Upper lobe of right lung (tissue), 1 donor: ENCODE data around the gene TFF3. TPM values are rescaled to one million over a fixed set of nuclear protein-coding genes. Genes with fewer than 3 reads are reported as not detected.

Experiments
- ATAC-seq: fragments of 200-7000 bp; cut with Tn5 transposase; one replicate; pipeline ENCODE4 v1.9.1; 2020; ENCODE audit warnings: mild to moderate bottlenecking, moderate library complexity
- DNase-seq: peaks from one replicate; pipeline ENCODE4 v3.0.0-alpha.2; 2020
- H3K27ac ChIP-seq: fragments of 200-600 bp; one replicate; pipeline ENCODE4 v1.8.0; 2022
- H3K27me3 ChIP-seq: fragments of 200-600 bp; one replicate; pipeline ENCODE4 v1.8.0; 2022; ENCODE audit warnings: mild to moderate bottlenecking
- H3K36me3 ChIP-seq: fragments of 200-600 bp; one replicate; pipeline ENCODE4 v1.8.0; 2022
- H3K4me1 ChIP-seq: fragments of 200-600 bp; one replicate; pipeline ENCODE4 v1.8.0; 2022
- H3K4me3 ChIP-seq: fragments of 200-600 bp; one replicate; pipeline ENCODE4 v1.8.0; 2022; ENCODE audit warnings: mild to moderate bottlenecking
- H3K9me3 ChIP-seq: fragments of 200-600 bp; one replicate; pipeline ENCODE4 v1.8.0; 2022
- intact Hi-C: fragments of 100-400 bp; cut with DNase I; formaldehyde crosslinking; loops from one replicate; pipeline ENCODE4 v1.11.0; 2022
- total RNA-seq: library from RNA; stranded (reverse); fragmentation: NEBNext Ultra II Directional; extraction: Animal tissue kit (Norgen Biotek cat#: 25700); gene quantifications from one replicate; pipeline ENCODE4 v1.2.1, GENCODE V29; 2021
- TF ChIP-seq, protein P1 (sequence below): fragments of 200-600 bp; IDR thresholded peaks from one replicate; pipeline ENCODE4 v1.8.0; 2022; ENCODE audit warnings: antibody characterized with exemption
- donor health status: DM: no; HTN: yes; CAD: no; lungs with severe emphysema.

The TFF3 gene
- total RNA-seq, 1 donor from 2014 or later, result 19.6 TPM

DNA sequence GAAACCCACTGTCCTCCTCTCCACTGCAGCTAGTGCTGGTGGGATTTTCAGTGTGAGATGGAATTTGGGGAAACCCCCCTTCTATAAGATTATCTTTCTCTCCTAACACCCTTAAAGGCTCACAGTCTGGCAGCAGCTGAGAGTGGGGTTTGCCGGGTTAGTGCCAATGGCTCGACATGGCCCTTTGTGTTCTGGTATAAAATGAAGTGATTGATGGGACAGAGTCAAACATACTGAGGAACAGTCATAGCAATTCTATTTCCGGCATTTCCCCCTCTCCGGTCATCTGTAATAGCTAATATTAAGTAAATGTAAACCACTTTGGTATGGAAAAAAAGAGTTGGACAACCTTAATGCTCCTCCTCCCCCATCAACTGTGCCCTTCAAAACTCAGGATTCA lies 37.6 kb downstream of the TFF3 start:
- no peak for DNase-seq
- Histone ChIP-seq H3K27ac (no peak overlapping the region), H3K4me1 (no peaks in the 10 kb centered on the region), H3K36me3 (peaks cover 17% of the 10 kb centered on the region), H3K27me3 (no peaks in the 10 kb centered on the region), H3K4me3 (no peak overlapping the region), H3K9me3 (no peaks in the 10 kb centered on the region)
- TF ChIP-seq, protein P1, sequence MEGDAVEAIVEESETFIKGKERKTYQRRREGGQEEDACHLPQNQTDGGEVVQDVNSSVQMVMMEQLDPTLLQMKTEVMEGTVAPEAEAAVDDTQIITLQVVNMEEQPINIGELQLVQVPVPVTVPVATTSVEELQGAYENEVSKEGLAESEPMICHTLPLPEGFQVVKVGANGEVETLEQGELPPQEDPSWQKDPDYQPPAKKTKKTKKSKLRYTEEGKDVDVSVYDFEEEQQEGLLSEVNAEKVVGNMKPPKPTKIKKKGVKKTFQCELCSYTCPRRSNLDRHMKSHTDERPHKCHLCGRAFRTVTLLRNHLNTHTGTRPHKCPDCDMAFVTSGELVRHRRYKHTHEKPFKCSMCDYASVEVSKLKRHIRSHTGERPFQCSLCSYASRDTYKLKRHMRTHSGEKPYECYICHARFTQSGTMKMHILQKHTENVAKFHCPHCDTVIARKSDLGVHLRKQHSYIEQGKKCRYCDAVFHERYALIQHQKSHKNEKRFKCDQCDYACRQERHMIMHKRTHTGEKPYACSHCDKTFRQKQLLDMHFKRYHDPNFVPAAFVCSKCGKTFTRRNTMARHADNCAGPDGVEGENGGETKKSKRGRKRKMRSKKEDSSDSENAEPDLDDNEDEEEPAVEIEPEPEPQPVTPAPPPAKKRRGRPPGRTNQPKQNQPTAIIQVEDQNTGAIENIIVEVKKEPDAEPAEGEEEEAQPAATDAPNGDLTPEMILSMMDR, result no peak
- no peak for ATAC-seq
- intact Hi-C loops, result no loop called here

DNA sequence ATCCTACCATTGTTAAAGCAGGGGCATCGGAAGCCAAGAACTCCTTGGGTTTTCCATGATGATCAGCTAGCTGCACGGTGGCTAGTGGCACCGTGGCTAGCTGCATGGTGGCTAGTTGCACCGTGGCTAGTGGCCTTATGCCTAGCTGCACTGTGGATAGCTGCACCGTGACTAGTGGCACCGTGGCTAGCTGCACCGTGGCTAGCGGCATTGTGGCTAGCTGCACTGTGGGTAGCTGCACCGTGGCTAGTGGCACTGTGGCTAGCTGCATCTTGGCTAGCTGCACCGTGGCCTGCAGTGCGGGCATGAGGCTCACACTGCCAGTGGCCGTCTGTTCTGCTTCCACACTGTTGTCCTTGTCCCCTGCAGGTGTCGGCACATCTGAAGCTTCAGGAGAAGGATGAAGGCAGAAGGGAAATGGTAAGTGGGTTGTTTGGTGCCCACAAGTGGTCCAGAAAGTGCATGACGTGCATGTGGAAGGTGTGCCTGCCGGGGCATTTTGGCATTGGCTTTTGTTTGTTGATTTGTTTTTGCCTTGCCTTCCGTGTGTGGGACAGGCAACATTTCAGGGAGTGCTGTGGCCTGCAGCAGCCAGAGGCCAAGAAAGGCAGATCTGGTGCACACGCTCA lies 38.6 kb downstream of the TFF3 start:
- H3K27me3 ChIP-seq, result no peaks in the 10 kb centered on the region
- TF ChIP-seq, protein P1, result no peak
- no peaks in the 10 kb centered on the region for H3K9me3 ChIP-seq
- intact Hi-C loops, result no loop called here
- no peak overlapping the region for H3K4me3 ChIP-seq
- H3K4me1 ChIP-seq, result no peaks in the 10 kb centered on the region
- ATAC-seq, result no peak
- peaks cover 17% of the 10 kb centered on the region for H3K36me3 ChIP-seq
- no peak overlapping the region for H3K27ac ChIP-seq
- no peak for DNase-seq

- intact Hi-C loops, result no loop called here
- Histone ChIP-seq H3K27me3 (no peaks in the 10 kb centered on the region), H3K4me1 (no peaks in the 10 kb centered on the region), H3K36me3 (peaks cover 17% of the 10 kb centered on the region), H3K27ac (no peak overlapping the region), H3K4me3 (no peak overlapping the region), H3K9me3 (no peaks in the 10 kb centered on the region)
- no peak for DNase-seq
- ATAC-seq, result no peak
- TF ChIP-seq, protein P1, result no peak
Measured at GRCh38 chr21:42276076-42276475, 39.1 kb downstream of the TFF3 start.

DNA sequence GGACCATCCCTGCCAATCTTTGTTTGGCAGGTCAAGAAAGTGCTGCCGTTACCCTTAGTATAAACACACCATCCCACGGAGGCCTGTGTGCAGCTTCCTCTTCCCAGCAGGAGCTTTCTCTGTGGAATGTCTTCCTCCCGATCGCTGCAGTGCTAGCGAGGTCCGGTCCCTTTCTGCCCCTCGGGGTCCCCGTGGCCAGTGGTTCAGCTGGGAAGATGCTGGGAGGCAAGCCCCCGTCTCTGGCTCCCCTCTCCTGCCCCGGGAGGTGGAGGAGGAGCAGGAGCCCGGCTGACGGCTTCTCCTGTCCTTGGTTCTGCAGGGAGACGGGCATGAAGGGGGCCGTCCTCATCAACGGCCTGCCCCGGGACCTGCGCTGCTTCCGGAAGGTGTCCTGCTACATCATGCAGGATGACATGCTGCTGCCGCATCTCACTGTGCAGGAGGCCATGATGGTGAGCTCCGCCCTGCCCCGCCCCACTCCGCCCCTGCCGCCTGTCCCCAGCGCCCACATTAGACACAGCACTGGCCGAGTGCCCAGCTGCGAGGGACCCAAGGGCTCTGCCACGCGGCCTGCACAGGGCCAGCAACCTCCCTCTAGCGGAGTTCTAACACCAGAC lies 42.1 kb downstream of the TFF3 start:
- ATAC-seq (no peak), DNase-seq (no peak)
- Histone ChIP-seq H3K9me3 (no peaks in the 10 kb centered on the region), H3K4me1 (peaks cover 8% of the 10 kb centered on the region), H3K27me3 (no peaks in the 10 kb centered on the region), H3K27ac (no peak overlapping the region), H3K4me3 (no peak overlapping the region), H3K36me3 (peaks cover 17% of the 10 kb centered on the region)
- TF ChIP-seq, protein P1, result no peak
- intact Hi-C loops, result no loop called here

DNA sequence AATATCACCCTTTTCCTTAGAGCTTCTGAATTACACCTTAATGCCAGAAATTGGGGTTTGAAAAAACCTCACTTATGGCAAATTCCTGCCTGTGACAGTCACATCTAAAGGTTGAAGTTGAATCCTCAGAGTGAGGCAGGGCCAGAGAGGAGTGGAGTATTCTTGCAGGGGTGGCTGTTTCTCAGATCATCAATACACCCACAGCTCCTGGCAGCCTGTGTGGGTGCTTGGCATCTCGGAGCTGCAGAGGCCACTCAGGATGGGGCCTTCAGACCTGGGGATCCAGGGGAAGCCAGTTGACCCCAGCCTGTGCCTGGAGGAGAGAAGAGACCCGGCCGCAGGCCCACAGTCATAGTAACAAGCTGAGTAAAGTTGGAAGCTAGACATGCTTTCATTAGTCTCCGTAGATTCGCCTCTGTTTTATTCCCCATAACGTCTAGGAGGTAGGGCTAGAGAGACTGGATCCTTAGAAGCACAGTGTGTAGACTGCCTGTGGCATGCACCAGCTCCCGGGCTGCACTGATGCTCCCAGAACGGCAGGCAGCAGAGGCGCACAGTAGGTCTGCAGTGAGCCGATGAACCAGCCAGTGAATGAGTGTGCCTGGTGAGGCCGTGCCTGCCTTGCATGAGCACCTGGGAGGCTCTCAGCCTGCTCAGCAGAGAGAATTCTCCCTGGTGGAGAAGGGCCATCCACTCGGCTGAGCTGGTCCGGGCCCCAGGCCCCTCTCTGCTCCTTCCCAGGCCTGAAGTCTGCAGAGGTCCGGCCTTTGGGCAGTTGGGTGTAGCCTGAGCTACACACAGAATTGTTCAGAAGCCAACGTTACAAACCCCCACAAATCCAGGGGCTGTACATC lies 42.9 kb downstream of the TFF3 start:
- no peaks in the 10 kb centered on the region for H3K9me3 ChIP-seq
- H3K4me3 ChIP-seq, result no peak overlapping the region
- H3K4me1 ChIP-seq, result peaks cover 8% of the 10 kb centered on the region
- DNase-seq, result no peak
- no peak for ATAC-seq
- H3K27ac ChIP-seq, result no peak overlapping the region
- intact Hi-C loops, result no loop called here
- TF ChIP-seq, protein P1, result no peak
- no peaks in the 10 kb centered on the region for H3K27me3 ChIP-seq
- H3K36me3 ChIP-seq, result peaks cover 17% of the 10 kb centered on the region
